ENCODE results near the gene VPS13D. TPM values are rescaled to one million over a fixed set of nuclear protein-coding genes. Genes with fewer than 3 reads are reported as not detected.
"Not testable (repeated sequence)": the region's sequence is repeated elsewhere in the genome, so short reads cannot be mapped to it uniquely, and the experiment has no call there.

VPS13D gene
- total RNA-seq, 1 donor from 2014 or later: 45.9 TPM

- no peak for DNase-seq
Observed at GRCh38 chr1:12196641-12197482, 33.0 kb upstream of the VPS13D start.

- DNase-seq: no peak
Observed at GRCh38 chr1:12197483-12197880, 32.3 kb upstream of the VPS13D start.

- no peak for DNase-seq
Observed at GRCh38 chr1:12200208-12200607, 29.6 kb upstream of the VPS13D start.

GRCh38 chr1:12201352-12202189 lies 28.3 kb upstream of the VPS13D start:
- DNase-seq: no peak

- DNase-seq: no peak
Observed at GRCh38 chr1:12202190-12202497, 27.7 kb upstream of the VPS13D start.

GRCh38 chr1:12202577-12202976 lies 27.3 kb upstream of the VPS13D start:
- DNase-seq: no peak

GRCh38 chr1:12203216-12204007 lies 26.4 kb upstream of the VPS13D start:
- DNase-seq: no peak

GRCh38 chr1:12204140-12204539 lies 25.7 kb upstream of the VPS13D start:
- no peak for DNase-seq

- no peak for DNase-seq
Observed at GRCh38 chr1:12204754-12205658, 24.8 kb upstream of the VPS13D start.

GRCh38 chr1:12206238-12206637 lies 23.6 kb upstream of the VPS13D start:
- no peak for DNase-seq

- no peak for DNase-seq
Observed at GRCh38 chr1:12206792-12207424, 22.9 kb upstream of the VPS13D start.

- peak; percentile 5 for DNase-seq
Observed at GRCh38 chr1:12208271-12208670, 21.6 kb upstream of the VPS13D start.

GRCh38 chr1:12208764-12209494 lies 20.9 kb upstream of the VPS13D start:
- peak; percentile 90 for DNase-seq

- no peak for DNase-seq
Observed at GRCh38 chr1:12209495-12209832, 20.4 kb upstream of the VPS13D start.

GRCh38 chr1:12215118-12215961 lies 14.5 kb upstream of the VPS13D start:
- no peak for DNase-seq

GRCh38 chr1:12219800-12220199 lies 10.0 kb upstream of the VPS13D start:
- DNase-seq: no peak

- no peak for DNase-seq
Observed at GRCh38 chr1:12220890-12221289, 8.9 kb upstream of the VPS13D start.

- DNase-seq: not testable (repeated sequence)
Observed at GRCh38 chr1:12222700-12223099, 7.1 kb upstream of the VPS13D start.

- not testable (repeated sequence) for DNase-seq
Observed at GRCh38 chr1:12224092-12224491, 5.7 kb upstream of the VPS13D start.

- DNase-seq: no peak
Observed at GRCh38 chr1:12228979-12229378, 851 bp upstream of the VPS13D start.

Measured in dermis blood vessel endothelial cell (primary cell).